Spleen (tissue), 11 donors: ENCODE data around the gene MPO. TPM values are rescaled to one million over a fixed set of nuclear protein-coding genes. Genes with fewer than 3 reads are reported as not detected.

Experiments
- DNase-seq: peaks from one replicate; pipeline ENCODE4 v3.0.0-alpha.2; 2020
- H3K27ac ChIP-seq, 8 donors: fragments of 200-600 bp; sonication (generic) in 7 of 8; 1 replicate in 4 of 8; 2 replicates in 4 of 8; pipeline versions ENCODE4 v1.5.0 to v1.8.0; 2016 to 2021; ENCODE audit warnings: inconsistent platforms in 4 of 8, mild to moderate bottlenecking in 4 of 8, moderate library complexity in 1 of 8
- H3K27me3 ChIP-seq, 7 donors: fragments of 200-600 bp; sonication (generic) in 6 of 7; replicated peaks in 1 of 7; 1 replicate in 4 of 7; 2 replicates in 3 of 7; pipeline versions ENCODE4 v1.5.0 to v1.8.0; 2016 to 2021; ENCODE audit warnings: inconsistent platforms in 3 of 7, mild to moderate bottlenecking in 1 of 7
- H3K36me3 ChIP-seq, 6 donors: fragments of 200-600 bp; sonication (generic) in 5 of 6; 1 replicate in 4 of 6; 2 replicates in 2 of 6; pipeline versions ENCODE4 v1.5.0 to v1.8.0; 2016 to 2021; ENCODE audit warnings: inconsistent platforms in 2 of 6
- H3K4me1 ChIP-seq, 6 donors: fragments of 200-600 bp; sonication (generic) in 5 of 6; 1 replicate in 3 of 6; 2 replicates in 3 of 6; pipeline versions ENCODE4 v1.5.0 to v1.8.0; 2016 to 2021; ENCODE audit warnings: inconsistent platforms in 3 of 6
- H3K4me3 ChIP-seq, 8 donors: fragments of 200-600 bp; sonication (generic) in 7 of 8; 1 replicate in 4 of 8; 2 replicates in 4 of 8; pipeline versions ENCODE4 v1.5.0 to v1.8.0; 2016 to 2021; ENCODE audit warnings: inconsistent platforms in 4 of 8, mild to moderate bottlenecking in 4 of 8, moderate library complexity in 2 of 8
- H3K9me3 ChIP-seq, 8 donors: fragments of 200-600 bp; sonication (generic) in 7 of 8; 1 replicate in 4 of 8; 2 replicates in 4 of 8; pipeline versions ENCODE4 v1.5.0 to v1.8.0; 2016 to 2021; ENCODE audit warnings: inconsistent platforms in 4 of 8
- POLR2A ChIP-seq, 3 donors: fragments of 450-650 bp; IDR thresholded peaks; one replicate each; pipeline ENCODE4 v1.5.1; 2017; ENCODE audit warnings: antibody characterized with exemption in 3 of 3, mild to moderate bottlenecking in 1 of 3
- POLR2AphosphoS5 ChIP-seq, 3 donors: sonication (generic); formaldehyde crosslinking; IDR thresholded peaks; one replicate each; pipeline ENCODE4 v1.5.1; 2017; ENCODE audit warnings: antibody characterized with exemption in 3 of 3
- WGBS, 5 donors: extraction: QIAGEN DNeasy Blood & Tissue Kit in 3 of 5; methylation state at CpG; one replicate each; pipeline versions ENCODE4 v1.1.5 to v1.1.7; 2013 to 2018; 5-methylcytosine and 5-hydroxymethylcytosine counted together
- intact Hi-C: fragments of 100-400 bp; cut with DNase I; formaldehyde crosslinking; loops from one replicate; pipeline ENCODE4 v1.15.0; 2023; ENCODE audit warnings: low total_unique reads
- polyA plus RNA-seq, 3 donors: library from polyadenylated mRNA; stranded (reverse); fragments of 200-250 nt; gene quantifications; one replicate each; pipeline ENCODE4 v1.2.1, GENCODE V29; 2013
- total RNA-seq, 7 donors: library from RNA; depleted of rRNA in 3 of 7; stranded (reverse); fragments of >200 nt in 3 of 7; fragmentation: NEBNext Ultra II Directional in 4 of 7; extraction: Animal tissue kit (Norgen Biotek cat#: 25700) in 4 of 7; gene quantifications; one replicate each; pipeline versions ENCODE4 v1.1.0 to v1.2.1, GENCODE V29; 2016 to 2021
- TF ChIP-seq, protein P1 (sequence below), 11 experiments: fragments of 200-600 bp in 7 of 11; fragments of 450-650 bp in 4 of 11; sonication (generic) in 4 of 11; IDR thresholded peaks in 8 of 11; conservative IDR thresholded peaks in 3 of 11; 1 replicate in 7 of 11; 2 replicates in 4 of 11; pipeline versions ENCODE4 v1.4.0 to v1.8.0; 2016 to 2021; ENCODE audit warnings: antibody characterized with exemption in 11 of 11, inconsistent platforms in 4 of 11, mild to moderate bottlenecking in 1 of 11
- donor health status: healthy with polysubstance abuse.
- donor health status: DM: no; HTN: no; CAD: no; lungs with moderate emphysema.
- donor health status: DM: no; HTN: no; CAD: no.
- donor health status: Bipolar disorder and iron deficiency.
- donor health status: healthy.
- donor health status: DM: no; HTN: no; CAD: no.
- donor health status: DM: yes; HTN: yes; CAD: no.

The MPO gene
- total and polyA plus RNA-seq, 10 donors = 0.52 to 75.7 (median 12.0) TPM

DNA sequence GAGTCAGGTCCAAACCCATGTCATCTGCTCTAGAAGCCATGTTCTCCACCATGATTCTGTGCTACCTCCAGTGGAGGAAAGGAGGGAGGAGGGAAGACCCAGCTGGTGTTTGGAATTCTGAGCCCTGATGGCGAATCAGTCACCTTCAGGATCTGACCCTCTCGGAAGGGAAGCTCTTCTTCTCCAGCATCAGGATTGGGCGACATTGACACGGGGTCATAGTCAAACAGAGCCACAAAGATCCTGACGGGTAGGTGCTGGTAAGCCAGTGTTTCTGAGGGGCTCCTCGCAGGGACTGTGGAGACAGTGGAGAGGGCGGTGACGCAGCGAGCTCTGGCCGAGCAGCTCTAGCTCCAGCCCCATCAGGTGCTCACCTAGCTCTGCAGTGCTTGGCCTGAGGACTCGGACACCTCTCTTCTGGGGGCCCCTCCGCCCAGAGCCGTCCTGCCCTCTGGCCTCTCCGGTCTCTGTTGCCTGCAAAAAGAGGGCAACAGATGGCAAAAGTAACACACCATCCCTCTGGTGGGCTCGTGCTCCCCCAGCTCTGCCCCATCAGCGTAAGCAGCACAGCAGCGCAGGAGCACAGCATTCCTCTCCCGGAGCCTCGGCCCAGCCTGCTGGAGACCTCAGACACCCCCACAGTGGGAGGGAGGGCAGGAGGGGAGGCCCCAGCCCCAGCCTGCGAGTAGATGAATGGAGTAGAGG lies 26.9 kb upstream of the MPO start:
- Histone ChIP-seq H3K27ac (no peak overlapping the region), H3K4me3 (no peak overlapping the region), H3K4me1 (peaks cover 0 to 25% (median 8%) of the 10 kb centered on the region in 6 donors), H3K9me3 (no peaks in the 10 kb centered on the region), H3K27me3 (no peaks in the 10 kb centered on the region), H3K36me3 (peaks cover 0 to 50% (median 0%) of the 10 kb centered on the region in 6 donors)
- DNase-seq = no peak
- intact Hi-C loops = no loop called here
- TF ChIP-seq, protein P1, sequence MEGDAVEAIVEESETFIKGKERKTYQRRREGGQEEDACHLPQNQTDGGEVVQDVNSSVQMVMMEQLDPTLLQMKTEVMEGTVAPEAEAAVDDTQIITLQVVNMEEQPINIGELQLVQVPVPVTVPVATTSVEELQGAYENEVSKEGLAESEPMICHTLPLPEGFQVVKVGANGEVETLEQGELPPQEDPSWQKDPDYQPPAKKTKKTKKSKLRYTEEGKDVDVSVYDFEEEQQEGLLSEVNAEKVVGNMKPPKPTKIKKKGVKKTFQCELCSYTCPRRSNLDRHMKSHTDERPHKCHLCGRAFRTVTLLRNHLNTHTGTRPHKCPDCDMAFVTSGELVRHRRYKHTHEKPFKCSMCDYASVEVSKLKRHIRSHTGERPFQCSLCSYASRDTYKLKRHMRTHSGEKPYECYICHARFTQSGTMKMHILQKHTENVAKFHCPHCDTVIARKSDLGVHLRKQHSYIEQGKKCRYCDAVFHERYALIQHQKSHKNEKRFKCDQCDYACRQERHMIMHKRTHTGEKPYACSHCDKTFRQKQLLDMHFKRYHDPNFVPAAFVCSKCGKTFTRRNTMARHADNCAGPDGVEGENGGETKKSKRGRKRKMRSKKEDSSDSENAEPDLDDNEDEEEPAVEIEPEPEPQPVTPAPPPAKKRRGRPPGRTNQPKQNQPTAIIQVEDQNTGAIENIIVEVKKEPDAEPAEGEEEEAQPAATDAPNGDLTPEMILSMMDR (IDR thresholded peaks at IDR 0.05 in 8 of 11, conservative IDR thresholded peaks at IDR 0.05 in 3 of 11) = no peak
- TF ChIP-seq POLR2A (IDR thresholded peaks at IDR 0.05) (no peak), POLR2AphosphoS5 (IDR thresholded peaks at IDR 0.05) (no peak)
- 83 to 91% (median 89%) methylated on average over 20 of the region's 20 CpGs for WGBS, 5 donors

DNA sequence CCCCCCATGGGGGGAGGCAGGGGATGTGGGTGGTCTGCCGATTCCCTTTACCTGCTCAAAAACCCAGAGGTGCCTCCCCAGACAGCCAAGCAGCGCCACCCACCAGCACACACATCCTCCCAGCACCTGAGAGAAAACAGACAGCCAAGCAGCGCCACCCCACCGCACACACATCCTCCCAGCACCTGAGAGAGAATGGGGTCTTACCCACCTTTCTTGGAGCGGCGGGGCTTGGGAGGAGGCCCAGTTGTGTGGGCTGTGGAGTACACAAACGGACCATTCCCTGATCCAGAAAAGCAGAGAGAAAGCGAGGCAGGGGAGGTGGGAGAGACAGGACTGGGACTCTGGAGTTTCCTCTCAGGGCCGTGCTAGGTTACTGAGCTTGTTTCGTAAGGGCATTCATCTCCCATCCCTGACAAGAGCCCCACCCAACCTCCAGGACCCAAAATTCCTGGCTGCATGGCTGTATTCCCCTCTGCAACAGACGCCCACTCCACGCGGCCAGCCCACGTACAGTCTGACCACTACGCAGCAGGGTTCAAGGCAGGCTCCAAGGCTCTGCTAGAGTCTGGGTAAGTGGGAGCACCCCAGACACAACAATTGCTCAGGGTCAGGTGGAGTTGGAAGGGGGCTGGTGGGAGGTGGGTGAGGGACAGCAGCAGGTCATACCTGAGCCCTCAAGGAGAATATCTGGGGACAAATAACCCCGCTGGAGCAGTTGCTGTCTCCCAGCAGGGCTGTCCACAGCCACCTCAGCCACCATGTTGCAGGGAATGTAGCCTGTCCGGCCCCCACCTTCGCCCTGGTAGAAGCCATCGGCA lies 25.6 kb upstream of the MPO start:
- intact Hi-C loops = no loop called here
- no peak overlapping the region for H3K27ac ChIP-seq
- no peak for DNase-seq
- no peak for TF ChIP-seq POLR2A (IDR thresholded peaks at IDR 0.05)
- TF ChIP-seq, protein P1 (IDR thresholded peaks at IDR 0.05 in 8 of 11, conservative IDR thresholded peaks at IDR 0.05 in 3 of 11) = no peak
- H3K9me3 ChIP-seq = no peaks in the 10 kb centered on the region
- H3K4me3 ChIP-seq = no peak overlapping the region
- peaks cover 0 to 25% (median 8%) of the 10 kb centered on the region in 6 donors for H3K4me1 ChIP-seq
- 83 to 92% (median 89%) methylated on average over 19 of the region's 19 CpGs for WGBS, 5 donors
- no peaks in the 10 kb centered on the region for H3K27me3 ChIP-seq
- peaks cover 0 to 46% (median 0%) of the 10 kb centered on the region in 6 donors for H3K36me3 ChIP-seq

DNA sequence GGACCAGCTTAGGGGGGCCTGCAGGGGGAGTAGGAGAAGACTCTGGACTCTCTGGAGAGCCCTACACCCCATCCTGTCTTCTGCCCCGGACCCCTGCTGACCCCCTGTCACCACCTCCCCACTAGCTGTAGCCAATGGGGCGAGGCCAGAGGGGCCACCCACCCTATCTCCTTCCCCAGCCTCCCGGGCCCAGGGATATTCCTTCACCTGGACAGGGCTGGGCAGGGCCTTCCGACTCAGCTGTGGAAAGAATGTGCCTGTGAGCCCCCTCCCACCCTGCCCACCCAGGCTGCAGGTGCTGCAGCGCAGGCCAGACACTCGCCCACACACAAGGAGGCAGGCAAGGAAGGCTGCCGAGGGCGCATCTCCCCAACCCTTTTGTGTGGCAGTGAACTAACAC lies 24.9 kb upstream of the MPO start:
- H3K27me3 ChIP-seq = no peaks in the 10 kb centered on the region

More for the DNA sequence above, 24.9 kb upstream of the MPO start:
- Histone ChIP-seq H3K36me3 (peaks cover 0 to 43% (median 0%) of the 10 kb centered on the region in 6 donors), H3K4me1 (peaks cover 0 to 25% (median 8%) of the 10 kb centered on the region in 6 donors), H3K9me3 (no peaks in the 10 kb centered on the region), H3K4me3 (no peak overlapping the region), H3K27ac (no peak overlapping the region)
- 60 to 88% (median 85%) methylated on average over 4 to 8 of the region's 8 CpGs for WGBS, 5 donors
- DNase-seq = no peak
- TF ChIP-seq POLR2A (IDR thresholded peaks at IDR 0.05) = no peak
- no peak for TF ChIP-seq POLR2AphosphoS5 (IDR thresholded peaks at IDR 0.05)
- TF ChIP-seq, protein P1 (IDR thresholded peaks at IDR 0.05 in 8 of 11, conservative IDR thresholded peaks at IDR 0.05 in 3 of 11) = no peak
- intact Hi-C loops = no loop called here
